Measurements from ENCODE around the gene AACS.

Gene AACS

GRCh38 chr12:125160281-125160955 is 95.2 kb downstream of the AACS start:
- DNase-seq, result no peak

DNA sequence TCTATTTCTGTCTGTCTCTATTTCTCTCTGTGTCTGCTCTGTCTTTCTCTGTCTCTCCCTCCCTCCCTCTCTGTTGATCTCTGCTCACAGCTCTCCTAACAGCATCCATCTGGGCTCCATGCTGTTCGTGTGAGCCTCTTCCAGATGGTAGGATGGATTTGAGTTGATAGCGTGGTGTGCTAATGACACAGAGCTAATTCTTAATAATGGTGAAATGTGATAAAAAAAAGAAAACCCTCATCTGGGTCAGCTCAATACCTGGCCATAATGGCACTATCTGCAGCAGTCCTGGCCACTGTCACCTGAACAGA is 96.4 kb downstream of the AACS start:
- no peak for DNase-seq

- no peak for DNase-seq
Measured at GRCh38 chr12:125162489-125163028, 97.3 kb downstream of the AACS start.

DNA sequence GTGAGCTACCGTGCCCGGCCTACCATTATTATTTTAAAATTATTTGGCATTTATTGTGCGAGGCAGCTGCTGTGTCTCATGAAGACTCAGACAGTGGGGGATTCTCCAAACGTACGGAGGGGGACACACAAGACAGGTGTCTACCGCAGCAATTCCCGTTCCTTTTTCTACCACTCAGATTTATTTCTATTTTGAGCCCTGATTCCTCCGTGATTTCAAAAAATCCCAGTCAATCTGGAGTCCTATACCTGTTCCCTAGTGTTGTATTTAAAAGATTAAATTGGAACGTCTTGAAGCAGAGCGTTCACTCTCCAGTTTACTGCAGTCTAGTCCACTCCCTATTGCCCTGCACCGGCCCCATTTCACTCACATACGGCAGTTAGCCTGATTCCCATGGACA is 97.9 kb downstream of the AACS start:
- no peak for DNase-seq

DNA sequence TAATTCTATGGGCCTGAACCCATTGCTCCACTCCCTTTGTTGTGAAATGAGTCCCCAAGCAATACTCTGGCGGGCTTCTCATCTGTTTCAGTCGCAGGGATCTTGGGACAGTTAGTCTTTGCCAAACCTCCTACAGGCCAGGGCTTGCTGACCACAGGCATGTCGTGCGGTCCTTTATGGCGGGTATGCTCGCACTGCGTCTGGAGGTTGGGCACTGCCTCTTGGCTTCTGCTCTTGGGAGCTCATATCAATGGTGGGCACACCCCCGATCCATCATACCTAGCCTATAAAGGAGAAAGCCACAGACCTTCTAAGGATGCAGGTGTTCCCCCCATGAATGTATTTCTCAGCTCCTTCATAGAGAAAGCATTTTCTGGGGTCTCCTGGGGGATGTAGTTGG is 99.3 kb downstream of the AACS start:
- no peak for DNase-seq

- DNase-seq, result no peak
Measured at GRCh38 chr12:125166041-125166440, 100.8 kb downstream of the AACS start.

DNA sequence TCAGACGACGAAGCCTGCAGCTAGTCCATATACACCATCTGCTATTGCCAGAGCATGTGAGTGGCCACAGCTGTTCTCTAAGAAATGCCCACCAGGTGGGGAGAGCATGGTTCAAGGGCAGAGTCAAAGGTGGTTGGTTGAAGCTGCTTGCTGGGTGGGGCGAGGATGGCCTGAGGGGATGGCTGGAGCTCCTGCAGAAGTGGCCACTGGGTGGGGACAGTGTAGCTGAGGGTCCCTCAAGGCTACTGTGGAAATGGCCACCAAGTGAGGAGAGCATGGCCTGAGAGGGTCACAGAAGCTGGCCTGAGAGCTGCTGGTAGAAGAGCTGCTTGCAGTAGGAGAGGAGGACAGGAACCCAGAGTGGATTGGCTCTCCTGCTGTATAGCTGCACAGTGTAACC is 102.4 kb downstream of the AACS start:
- DNase-seq, result no peak

GRCh38 chr12:125169451-125169850 is 104.2 kb downstream of the AACS start:
- no peak for DNase-seq

- no peak for DNase-seq
Measured at GRCh38 chr12:125169870-125170269, 104.6 kb downstream of the AACS start.

- DNase-seq, result no peak
Measured at GRCh38 chr12:125171267-125171666, 106.0 kb downstream of the AACS start.

- no peak for DNase-seq
Measured at GRCh38 chr12:125172231-125172850, 107.1 kb downstream of the AACS start.

DNA sequence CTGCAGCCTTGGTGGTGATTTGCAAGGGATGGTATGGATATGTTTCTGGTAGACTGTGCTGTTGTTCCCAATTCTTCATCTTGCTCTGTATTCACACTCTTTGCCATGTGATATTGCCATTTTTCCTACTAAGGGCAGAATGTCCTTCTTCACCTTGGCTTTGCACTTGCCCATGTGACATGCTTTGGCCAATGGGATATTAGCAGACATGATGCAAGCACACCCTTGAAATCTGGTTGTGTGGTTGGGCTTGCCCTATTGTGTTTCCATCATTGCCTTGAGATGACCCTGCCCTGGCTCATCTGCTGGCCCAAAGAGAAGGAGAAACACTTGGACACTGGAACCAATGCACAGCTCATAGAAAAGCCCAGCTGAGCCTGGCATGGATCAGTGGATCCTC is 110.3 kb downstream of the AACS start:
- DNase-seq, result no peak

GRCh38 chr12:125178222-125178621 is 113.0 kb downstream of the AACS start:
- no peak for DNase-seq

- no peak for DNase-seq
Measured at GRCh38 chr12:125180144-125180543, 114.9 kb downstream of the AACS start.

DNA sequence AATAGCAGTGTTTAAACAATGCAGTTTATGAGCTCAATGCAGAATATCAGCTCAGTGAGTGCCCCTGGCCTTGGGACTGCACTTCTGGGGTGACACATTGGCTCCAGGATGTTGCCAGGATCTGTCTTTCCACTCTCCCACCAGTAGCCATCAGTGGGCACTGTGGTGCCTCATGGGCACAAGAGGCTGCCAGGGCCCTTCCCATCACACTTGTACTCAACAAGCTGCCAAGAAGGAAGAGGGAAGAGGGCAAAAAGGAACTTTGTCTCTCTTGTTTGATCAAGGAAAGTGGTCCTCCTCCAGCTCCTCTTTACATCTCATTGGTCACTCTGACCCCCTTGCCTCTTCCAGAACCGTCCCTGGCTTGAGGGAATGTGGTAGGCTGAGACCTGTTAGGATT is 115.9 kb downstream of the AACS start:
- no peak for DNase-seq

GRCh38 chr12:125183187-125184067 is 118.2 kb downstream of the AACS start:
- peak; percentile 44 to 67 for DNase-seq

DNA sequence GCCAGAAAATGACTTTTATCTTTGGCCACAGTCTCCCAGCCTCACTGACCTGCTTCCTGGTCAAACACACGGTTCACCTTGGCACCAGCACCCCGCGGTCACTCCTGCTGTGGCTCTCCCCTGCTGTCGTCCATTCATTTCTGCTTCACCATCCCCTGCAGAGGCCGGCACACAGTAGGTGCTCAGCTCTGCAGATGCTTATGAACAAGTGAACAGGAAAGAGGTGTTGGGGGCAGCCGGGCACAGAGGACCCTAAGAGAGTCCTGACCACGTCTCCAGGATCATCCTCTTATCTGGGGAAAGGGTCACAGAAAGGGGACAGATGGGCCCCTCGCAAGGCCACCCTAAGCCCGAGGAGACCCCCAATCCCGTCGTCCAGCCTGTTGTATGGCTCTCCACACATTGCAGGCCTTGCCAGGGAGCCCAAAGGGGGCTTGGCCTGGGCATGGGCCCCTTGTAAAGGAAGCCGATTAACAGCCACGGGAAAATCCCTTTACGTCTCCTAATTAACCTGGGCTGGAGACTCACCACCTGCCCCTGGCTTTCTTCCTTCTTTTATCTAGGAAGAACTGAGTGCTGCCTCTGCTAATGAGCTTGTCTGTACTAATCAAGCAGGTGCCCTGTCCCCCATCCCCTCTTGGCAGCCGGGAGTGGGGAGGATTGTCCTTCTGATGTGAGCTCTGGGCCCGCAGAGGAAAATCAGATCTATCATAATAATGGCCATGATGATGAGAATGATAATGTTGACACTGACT is 119.2 kb downstream of the AACS start:
- DNase-seq, result no peak

DNA sequence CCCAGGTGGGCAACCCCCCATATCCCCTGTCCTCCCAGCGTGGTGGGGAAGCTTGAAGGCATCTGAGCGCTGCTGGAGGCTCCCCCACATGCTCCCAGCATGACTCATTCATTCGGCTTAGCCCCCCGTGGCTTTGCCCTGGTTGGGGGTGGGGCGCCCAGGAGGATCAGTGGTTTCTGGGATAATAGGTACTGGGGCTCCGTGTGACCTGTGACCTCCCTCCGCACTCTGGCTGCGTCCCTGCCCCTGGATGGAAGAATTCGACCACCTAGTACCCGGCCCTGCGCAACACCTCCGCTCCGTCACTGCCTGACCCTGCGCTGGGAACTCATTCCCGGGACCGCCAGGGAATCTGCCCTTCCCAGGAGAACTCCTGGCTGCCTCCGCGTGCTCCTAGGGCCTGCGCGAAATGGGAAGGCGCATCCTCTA is 120.1 kb downstream of the AACS start:
- DNase-seq, result no peak

DNA sequence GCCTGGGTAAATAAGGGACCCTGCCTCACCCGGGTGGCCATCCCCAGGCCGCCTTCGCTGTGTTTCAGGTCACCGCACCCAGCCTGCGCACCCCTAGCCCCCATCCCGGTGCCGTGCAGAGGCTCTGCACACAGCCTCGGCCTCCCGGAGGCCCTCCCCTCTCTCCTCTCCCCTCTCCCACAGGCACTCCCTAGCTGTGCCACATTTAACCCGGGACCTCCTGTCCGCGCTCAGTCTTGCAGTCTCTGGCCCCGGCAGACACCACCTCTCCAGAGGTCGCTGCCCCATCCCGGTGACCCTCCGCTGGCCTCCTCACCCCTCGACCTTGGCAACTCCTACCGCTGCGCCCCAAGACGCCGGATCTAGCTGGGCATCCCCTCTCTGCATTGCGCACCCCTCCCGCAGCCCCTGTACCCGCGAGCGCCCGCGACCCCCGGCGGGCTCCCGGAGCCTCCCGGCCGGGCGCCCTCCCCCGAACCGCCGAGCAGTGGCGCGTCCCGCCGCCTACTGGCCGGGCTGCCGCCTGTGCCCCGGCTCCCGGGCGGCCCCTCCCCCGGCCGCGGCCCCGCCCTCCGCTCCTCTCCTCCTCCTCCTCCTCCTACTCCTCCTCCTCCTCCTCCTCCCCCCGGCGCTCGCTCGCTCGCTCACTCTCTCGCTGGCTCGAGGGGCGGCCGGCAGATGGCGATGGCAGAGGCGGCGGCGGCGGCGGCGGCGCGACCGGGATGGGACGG is 120.7 kb downstream of the AACS start, which contains the start of gene TMEM132B:
Gene TMEM132B, plus strand, starts transcription at position 647 of the 731 bp plus-strand sequence.
- DNase-seq, result peak; percentile 61 to 76

DNA sequence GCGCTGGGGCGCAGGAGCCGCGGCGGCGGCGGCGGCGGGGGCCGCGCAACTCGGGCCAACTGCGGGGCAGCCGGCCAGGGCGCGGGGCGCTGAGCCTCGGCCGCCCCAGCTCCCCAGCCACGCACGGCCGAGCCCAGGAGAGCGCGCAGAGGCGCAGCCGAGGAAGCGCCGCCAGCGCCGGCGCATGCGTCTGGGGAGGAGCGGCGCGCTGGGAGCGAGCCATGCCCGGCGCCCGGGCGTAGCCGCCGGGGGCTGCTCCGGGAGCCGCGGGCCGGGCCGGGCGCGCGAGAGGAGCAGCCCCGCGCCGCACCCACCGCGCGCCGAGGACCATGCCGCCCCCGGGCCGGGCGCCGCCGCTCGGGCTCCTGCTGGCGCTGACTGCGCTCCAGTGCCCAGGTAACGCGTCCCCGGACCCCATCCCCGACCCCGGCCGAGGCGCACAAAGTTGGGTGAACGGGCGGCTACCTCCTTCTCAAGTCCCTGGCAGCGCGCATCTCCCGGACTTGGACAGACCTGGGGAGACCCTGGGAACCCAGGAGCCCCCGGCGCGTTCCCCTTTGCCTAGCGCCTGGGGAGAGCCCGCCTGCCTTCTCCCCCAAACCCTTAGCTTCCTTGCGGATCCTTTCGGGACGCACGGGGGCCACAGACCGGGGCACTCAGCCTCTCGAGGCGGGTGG is 121.4 kb downstream of the AACS start:
- DNase-seq, result no peak

DNA sequence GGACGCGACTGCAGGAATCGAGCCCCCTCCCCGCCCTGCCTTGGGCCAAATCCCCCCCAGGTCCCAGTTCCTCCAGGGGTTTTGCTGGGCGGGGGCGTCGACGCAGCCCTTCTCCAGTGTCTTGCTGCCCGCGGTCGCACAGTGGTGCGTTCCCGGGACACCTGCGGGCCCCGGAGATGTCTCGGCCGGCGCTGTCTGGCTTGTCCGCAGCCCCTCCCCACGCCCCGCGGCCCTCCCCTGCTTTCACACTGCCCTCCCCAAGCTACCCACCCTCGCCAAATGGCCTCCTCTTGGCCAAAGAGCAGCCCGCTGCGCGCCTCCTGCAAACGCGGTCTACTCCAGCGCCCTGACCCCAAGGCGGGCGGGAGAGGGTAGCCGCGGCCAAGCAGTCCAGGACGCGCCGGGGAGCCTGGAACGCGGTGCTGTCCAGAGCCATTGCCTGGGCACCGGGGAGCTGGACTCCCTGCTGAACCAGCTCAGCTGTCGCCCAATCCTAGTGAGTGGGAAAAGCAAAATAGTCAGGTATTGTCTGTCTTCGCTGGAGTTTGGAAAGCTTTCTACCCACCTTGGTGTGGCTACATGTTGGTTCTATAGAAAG is 122.0 kb downstream of the AACS start:
- DNase-seq, result no peak

All from SHP77 (cell line).